ENCODE measurements around the gene KATNAL2.

GRCh38 chr18:47035156-47035671 lies 117.8 kb downstream of the KATNAL2 start, which contains the start of gene ELOA2:
- TF ChIP-seq HDGF (IDR thresholded peaks at IDR 0.05; ENCODE audit: borderline replicate concordance) (no peak), FOXA1 (IDR thresholded peaks at IDR 0.05) (no peak), BHLHE40 (IDR thresholded peaks at IDR 0.05; ENCODE audit: borderline replicate concordance) (no peak), FOXK2 (IDR thresholded peaks at IDR 0.05) (no peak), TARDBP (IDR thresholded peaks at IDR 0.05) (no peak)
